ENCODE measurements around the gene PCNT.

DNA sequence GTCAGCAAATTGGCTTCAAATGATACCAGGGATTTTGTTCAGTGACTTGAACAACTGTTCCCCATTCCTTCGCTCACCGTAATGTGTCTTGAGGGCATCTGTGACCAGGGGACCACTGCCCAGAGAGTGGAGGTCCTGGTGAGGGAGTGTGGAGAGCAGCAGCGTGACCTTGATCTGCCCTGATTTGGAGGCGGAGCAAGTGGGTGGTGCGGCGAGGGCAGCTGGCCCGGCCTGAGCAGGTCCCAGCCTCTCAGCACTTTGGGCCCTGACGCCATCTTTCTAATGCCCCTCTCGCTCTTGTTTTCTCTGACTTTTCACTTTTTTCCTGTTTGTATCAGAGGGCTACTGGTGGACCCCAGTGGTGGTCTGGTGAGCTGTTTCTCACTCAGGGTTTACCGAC, 165.8 kb downstream of the PCNT start:
- TF ChIP-seq, protein P1, sequence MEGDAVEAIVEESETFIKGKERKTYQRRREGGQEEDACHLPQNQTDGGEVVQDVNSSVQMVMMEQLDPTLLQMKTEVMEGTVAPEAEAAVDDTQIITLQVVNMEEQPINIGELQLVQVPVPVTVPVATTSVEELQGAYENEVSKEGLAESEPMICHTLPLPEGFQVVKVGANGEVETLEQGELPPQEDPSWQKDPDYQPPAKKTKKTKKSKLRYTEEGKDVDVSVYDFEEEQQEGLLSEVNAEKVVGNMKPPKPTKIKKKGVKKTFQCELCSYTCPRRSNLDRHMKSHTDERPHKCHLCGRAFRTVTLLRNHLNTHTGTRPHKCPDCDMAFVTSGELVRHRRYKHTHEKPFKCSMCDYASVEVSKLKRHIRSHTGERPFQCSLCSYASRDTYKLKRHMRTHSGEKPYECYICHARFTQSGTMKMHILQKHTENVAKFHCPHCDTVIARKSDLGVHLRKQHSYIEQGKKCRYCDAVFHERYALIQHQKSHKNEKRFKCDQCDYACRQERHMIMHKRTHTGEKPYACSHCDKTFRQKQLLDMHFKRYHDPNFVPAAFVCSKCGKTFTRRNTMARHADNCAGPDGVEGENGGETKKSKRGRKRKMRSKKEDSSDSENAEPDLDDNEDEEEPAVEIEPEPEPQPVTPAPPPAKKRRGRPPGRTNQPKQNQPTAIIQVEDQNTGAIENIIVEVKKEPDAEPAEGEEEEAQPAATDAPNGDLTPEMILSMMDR (IDR thresholded peaks at IDR 0.05) = no peak
- TF ChIP-seq POLR2A (IDR thresholded peaks at IDR 0.05) = no peak
